LHCN-M2 (cell line): ENCODE data around the gene AHRR. TPM values are rescaled to one million over a fixed set of nuclear protein-coding genes. Genes with fewer than 3 reads are reported as not detected.

Experiments
- DNase-seq: peaks from one replicate; pipeline ENCODE4 v3.0.0-alpha.2; 2012; ENCODE audit warnings: low read depth
- total RNA-seq: library from RNA; depleted of rRNA; stranded (reverse); fragments of >200 nt; gene quantifications from 2 replicates; pipeline ENCODE4 v1.2.3, GENCODE V29; 2014

The AHRR gene
- total RNA-seq, 1 experiment from 2014 or later = 52.0 TPM

- no peak for DNase-seq
Observed at GRCh38 chr5:428754-429452, 107.4 kb downstream of the AHRR start.

- DNase-seq = no peak
Observed at GRCh38 chr5:429453-430188, 108.1 kb downstream of the AHRR start.

GRCh38 chr5:430214-430925 is 108.9 kb downstream of the AHRR start:
- no peak for DNase-seq

GRCh38 chr5:431001-431710 is 109.6 kb downstream of the AHRR start:
- no peak for DNase-seq

GRCh38 chr5:431711-432050 is 110.2 kb downstream of the AHRR start:
- no peak for DNase-seq

GRCh38 chr5:432201-432927 is 110.8 kb downstream of the AHRR start:
- no peak for DNase-seq

GRCh38 chr5:432928-433791 is 111.6 kb downstream of the AHRR start:
- DNase-seq = no peak

- no peak for DNase-seq
Observed at GRCh38 chr5:433836-434235, 112.3 kb downstream of the AHRR start.

- DNase-seq = no peak
Observed at GRCh38 chr5:434443-435146, 113.1 kb downstream of the AHRR start.

GRCh38 chr5:435156-435790 is 113.8 kb downstream of the AHRR start:
- no peak for DNase-seq

GRCh38 chr5:435961-436640 is 114.6 kb downstream of the AHRR start:
- DNase-seq = no peak

GRCh38 chr5:436641-436975 is 115.1 kb downstream of the AHRR start:
- DNase-seq = no peak

GRCh38 chr5:437281-437771 is 115.8 kb downstream of the AHRR start:
- no peak for DNase-seq

GRCh38 chr5:438481-438981 is 117.0 kb downstream of the AHRR start:
- no peak for DNase-seq

- no peak for DNase-seq
Observed at GRCh38 chr5:439181-439580, 117.7 kb downstream of the AHRR start.

GRCh38 chr5:439636-440035 is 118.1 kb downstream of the AHRR start:
- no peak for DNase-seq

- DNase-seq = no peak
Observed at GRCh38 chr5:440401-441201, 119.1 kb downstream of the AHRR start.

GRCh38 chr5:441996-442334 is 120.5 kb downstream of the AHRR start:
- DNase-seq = no peak
